ENCODE results near the gene PCNX2. TPM values are rescaled to one million over a fixed set of nuclear protein-coding genes. Genes with fewer than 3 reads are reported as not detected.

PCNX2 gene
- total RNA-seq, 1 donor from 2014 or later = 5.5 TPM

- no peak for DNase-seq (ENCODE audit: extremely low read depth, low read depth, low spot score)
Observed at GRCh38 chr1:233320023-233320422, 24.5 kb upstream of the PCNX2 start.

- no peak for DNase-seq (ENCODE audit: extremely low read depth, low read depth, low spot score)
Observed at GRCh38 chr1:233319272-233319671, 23.7 kb upstream of the PCNX2 start.

GRCh38 chr1:233316473-233316872, 20.9 kb upstream of the PCNX2 start:
- no peak for DNase-seq (ENCODE audit: extremely low read depth, low read depth, low spot score)

- DNase-seq (ENCODE audit: extremely low read depth, low read depth, low spot score) = no peak
Observed at GRCh38 chr1:233315718-233316301, 20.3 kb upstream of the PCNX2 start.

- DNase-seq (ENCODE audit: extremely low read depth, low read depth, low spot score) = no peak
Observed at GRCh38 chr1:233313434-233314155, 18.1 kb upstream of the PCNX2 start.

- no peak for DNase-seq (ENCODE audit: extremely low read depth, low read depth, low spot score)
Observed at GRCh38 chr1:233304489-233305102, 9.1 kb upstream of the PCNX2 start.

- no peak for DNase-seq (ENCODE audit: extremely low read depth, low read depth, low spot score)
Observed at GRCh38 chr1:233300326-233300725, 4.8 kb upstream of the PCNX2 start.

GRCh38 chr1:233299450-233299849, 3.9 kb upstream of the PCNX2 start:
- no peak for DNase-seq (ENCODE audit: extremely low read depth, low read depth, low spot score)

- no peak for DNase-seq (ENCODE audit: extremely low read depth, low read depth, low spot score)
Observed at GRCh38 chr1:233295975-233296322, 424 bp upstream of the PCNX2 start.

- no peak for DNase-seq (ENCODE audit: extremely low read depth, low read depth, low spot score)
Observed at GRCh38 chr1:233294913-233295236, 650 bp downstream of the PCNX2 start.

- no peak for DNase-seq (ENCODE audit: extremely low read depth, low read depth, low spot score)
Observed at GRCh38 chr1:233293556-233294446, 1.7 kb downstream of the PCNX2 start.

GRCh38 chr1:233290396-233291034, 5.0 kb downstream of the PCNX2 start:
- DNase-seq (ENCODE audit: extremely low read depth, low read depth, low spot score) = no peak

GRCh38 chr1:233289676-233290075, 5.8 kb downstream of the PCNX2 start:
- no peak for DNase-seq (ENCODE audit: extremely low read depth, low read depth, low spot score)

- DNase-seq (ENCODE audit: extremely low read depth, low read depth, low spot score) = no peak
Observed at GRCh38 chr1:233282582-233282886, 13.0 kb downstream of the PCNX2 start.

- DNase-seq (ENCODE audit: extremely low read depth, low read depth, low spot score) = no peak
Observed at GRCh38 chr1:233281711-233282581, 13.6 kb downstream of the PCNX2 start.

- DNase-seq (ENCODE audit: extremely low read depth, low read depth, low spot score) = no peak
Observed at GRCh38 chr1:233279971-233280370, 15.6 kb downstream of the PCNX2 start.

GRCh38 chr1:233278631-233279030, 16.9 kb downstream of the PCNX2 start:
- DNase-seq (ENCODE audit: extremely low read depth, low read depth, low spot score) = no peak

- DNase-seq (ENCODE audit: extremely low read depth, low read depth, low spot score) = no peak
Observed at GRCh38 chr1:233277637-233278606, 17.6 kb downstream of the PCNX2 start.

- no peak for DNase-seq (ENCODE audit: extremely low read depth, low read depth, low spot score)
Observed at GRCh38 chr1:233269656-233270055, 25.9 kb downstream of the PCNX2 start.
